Measurements from ENCODE around the gene SEMA4D.

DNA sequence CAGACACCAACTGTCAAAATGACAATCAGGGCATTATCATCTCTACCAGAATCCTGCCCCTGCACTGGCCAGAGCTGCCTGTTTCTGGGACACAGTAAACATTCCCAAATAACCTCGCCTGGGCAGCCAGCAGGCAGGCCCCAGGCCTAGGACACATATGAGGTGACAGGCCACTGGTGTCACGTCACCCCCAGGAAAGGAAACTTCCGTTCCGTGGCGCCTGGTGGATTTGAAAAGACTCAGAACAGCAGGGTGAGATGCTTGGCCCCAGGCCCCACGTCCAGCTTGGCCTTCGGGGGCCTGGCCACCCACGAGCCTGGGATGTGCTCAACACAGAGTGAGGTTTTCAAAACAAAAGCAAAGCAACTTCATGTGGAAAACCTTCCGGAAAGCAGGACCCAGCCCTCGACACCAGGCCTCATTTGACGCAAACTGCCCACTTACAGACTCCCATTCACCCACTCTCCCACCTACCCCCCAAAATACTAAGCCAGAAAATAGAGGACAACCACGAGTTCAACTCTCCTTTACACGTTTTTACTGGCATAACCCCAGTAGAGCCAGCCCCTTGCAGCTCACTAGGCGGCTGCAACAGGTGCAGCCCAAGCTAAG lies 1.2 kb downstream of the SEMA4D start:
- TF ChIP-seq, protein P1, sequence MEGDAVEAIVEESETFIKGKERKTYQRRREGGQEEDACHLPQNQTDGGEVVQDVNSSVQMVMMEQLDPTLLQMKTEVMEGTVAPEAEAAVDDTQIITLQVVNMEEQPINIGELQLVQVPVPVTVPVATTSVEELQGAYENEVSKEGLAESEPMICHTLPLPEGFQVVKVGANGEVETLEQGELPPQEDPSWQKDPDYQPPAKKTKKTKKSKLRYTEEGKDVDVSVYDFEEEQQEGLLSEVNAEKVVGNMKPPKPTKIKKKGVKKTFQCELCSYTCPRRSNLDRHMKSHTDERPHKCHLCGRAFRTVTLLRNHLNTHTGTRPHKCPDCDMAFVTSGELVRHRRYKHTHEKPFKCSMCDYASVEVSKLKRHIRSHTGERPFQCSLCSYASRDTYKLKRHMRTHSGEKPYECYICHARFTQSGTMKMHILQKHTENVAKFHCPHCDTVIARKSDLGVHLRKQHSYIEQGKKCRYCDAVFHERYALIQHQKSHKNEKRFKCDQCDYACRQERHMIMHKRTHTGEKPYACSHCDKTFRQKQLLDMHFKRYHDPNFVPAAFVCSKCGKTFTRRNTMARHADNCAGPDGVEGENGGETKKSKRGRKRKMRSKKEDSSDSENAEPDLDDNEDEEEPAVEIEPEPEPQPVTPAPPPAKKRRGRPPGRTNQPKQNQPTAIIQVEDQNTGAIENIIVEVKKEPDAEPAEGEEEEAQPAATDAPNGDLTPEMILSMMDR (IDR thresholded peaks at IDR 0.05; ENCODE audit: poor library complexity), result no peak
- TF ChIP-seq EZH2 (IDR thresholded peaks at IDR 0.05; ENCODE audit: borderline replicate concordance), result no peak
- TF ChIP-seq EZH2phosphoT487 (IDR thresholded peaks at IDR 0.05; ENCODE audit: low read depth, severe bottlenecking, unreplicated experiment), result no peak
